ENCODE results near the gene RPL19.

GRCh38 chr17:39173080-39173479 is 27.0 kb upstream of the RPL19 start:
- TF ChIP-seq EZH2 (IDR thresholded peaks at IDR 0.05; ENCODE audit: low read length) = no peak
- TF ChIP-seq, protein P1, sequence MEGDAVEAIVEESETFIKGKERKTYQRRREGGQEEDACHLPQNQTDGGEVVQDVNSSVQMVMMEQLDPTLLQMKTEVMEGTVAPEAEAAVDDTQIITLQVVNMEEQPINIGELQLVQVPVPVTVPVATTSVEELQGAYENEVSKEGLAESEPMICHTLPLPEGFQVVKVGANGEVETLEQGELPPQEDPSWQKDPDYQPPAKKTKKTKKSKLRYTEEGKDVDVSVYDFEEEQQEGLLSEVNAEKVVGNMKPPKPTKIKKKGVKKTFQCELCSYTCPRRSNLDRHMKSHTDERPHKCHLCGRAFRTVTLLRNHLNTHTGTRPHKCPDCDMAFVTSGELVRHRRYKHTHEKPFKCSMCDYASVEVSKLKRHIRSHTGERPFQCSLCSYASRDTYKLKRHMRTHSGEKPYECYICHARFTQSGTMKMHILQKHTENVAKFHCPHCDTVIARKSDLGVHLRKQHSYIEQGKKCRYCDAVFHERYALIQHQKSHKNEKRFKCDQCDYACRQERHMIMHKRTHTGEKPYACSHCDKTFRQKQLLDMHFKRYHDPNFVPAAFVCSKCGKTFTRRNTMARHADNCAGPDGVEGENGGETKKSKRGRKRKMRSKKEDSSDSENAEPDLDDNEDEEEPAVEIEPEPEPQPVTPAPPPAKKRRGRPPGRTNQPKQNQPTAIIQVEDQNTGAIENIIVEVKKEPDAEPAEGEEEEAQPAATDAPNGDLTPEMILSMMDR (optimal IDR thresholded peaks at IDR 0.05 in 1 of 3, IDR thresholded peaks at IDR 0.05 in 1 of 3, conservative IDR thresholded peaks at IDR 0.05 in 1 of 3; ENCODE audit: extremely low read depth in 1 of 3, insufficient read depth in 2 of 3, low read length in 3 of 3) = no peak

All from keratinocyte (primary cell).